SK-N-SH treated with all-trans-retinoic acid at 6 μM for 48 hours (cell line): Measurements from ENCODE around the gene SPATS2L.

Experiments used
- ATAC-seq: fragments of 200-7000 bp; cut with Tn5 transposase; 3 replicates; pipeline ENCODE4 v1.9.1; 2020; ENCODE audit warnings: mild to moderate bottlenecking, moderate library complexity
- ARNTL ChIP-seq: fragments of 450-650 bp; formaldehyde crosslinking; IDR thresholded peaks from 2 replicates; pipeline ENCODE4 v1.5.0; 2020; ENCODE audit warnings: low read depth, mild to moderate bottlenecking, moderate library complexity, borderline replicate concordance
- BACH2 ChIP-seq: fragments of 250-450 bp; sonication (Bioruptor Pico); IDR thresholded peaks from 2 replicates; pipeline ENCODE4 v1.9.0; 2021; ENCODE audit warnings: mild to moderate bottlenecking, borderline replicate concordance
- CREB5 ChIP-seq: fragments of 250-450 bp; sonication (Bioruptor Pico); IDR thresholded peaks from 2 replicates; pipeline ENCODE4 v1.5.1; 2020; ENCODE audit warnings: low read depth, mild to moderate bottlenecking, moderate library complexity
- CSDC2 ChIP-seq: fragments of 250-450 bp; sonication (Bioruptor Pico); IDR thresholded peaks from 2 replicates; pipeline ENCODE4 v1.5.0; 2020; ENCODE audit warnings: mild to moderate bottlenecking, moderate library complexity
- CSRNP3 ChIP-seq: fragments of 250-450 bp; sonication (Bioruptor Pico); IDR thresholded peaks from 2 replicates; pipeline ENCODE4 v1.5.1; 2021; ENCODE audit warnings: mild to moderate bottlenecking, moderate library complexity
- ESRRG ChIP-seq: fragments of 250-450 bp; sonication (Bioruptor Pico); IDR thresholded peaks from 2 replicates; pipeline ENCODE4 v1.6.1; 2021; ENCODE audit warnings: mild to moderate bottlenecking
- ISL1 ChIP-seq: fragments of 250-450 bp; sonication (Bioruptor Pico); IDR thresholded peaks from 2 replicates; pipeline ENCODE4 v2.1.2; 2022; ENCODE audit warnings: mild to moderate bottlenecking, moderate library complexity
- OSR1 ChIP-seq: fragments of 250-450 bp; sonication (Bioruptor Pico); IDR thresholded peaks from 2 replicates; pipeline ENCODE4 v1.8.0; 2022; ENCODE audit warnings: moderate library complexity, mild to moderate bottlenecking, inconsistent platforms
- PATZ1 ChIP-seq: fragments of 250-450 bp; sonication (Bioruptor Pico); IDR thresholded peaks from 2 replicates; pipeline ENCODE4 v1.8.0; 2020; ENCODE audit warnings: mild to moderate bottlenecking, moderate library complexity, borderline replicate concordance
- PPARA ChIP-seq: fragments of 250-450 bp; sonication (Bioruptor Pico); IDR thresholded peaks from 2 replicates; pipeline ENCODE4 v1.5.0; 2020; ENCODE audit warnings: mild to moderate bottlenecking, borderline replicate concordance
- RARB ChIP-seq: fragments of 250-450 bp; sonication (Bioruptor Pico); IDR thresholded peaks from 2 replicates; pipeline ENCODE4 v1.8.0; 2021; ENCODE audit warnings: mild to moderate bottlenecking, moderate library complexity
- SNAI2 ChIP-seq: fragments of 250-450 bp; sonication (Bioruptor Pico); IDR thresholded peaks from 2 replicates; pipeline ENCODE4 v1.5.0; 2020; ENCODE audit warnings: mild to moderate bottlenecking, moderate library complexity
- TCF4 ChIP-seq: fragments of 250-450 bp; sonication (Bioruptor Pico); IDR thresholded peaks from 2 replicates; pipeline ENCODE4 v1.8.0; 2021; ENCODE audit warnings: mild to moderate bottlenecking, moderate library complexity, borderline replicate concordance
- TOX ChIP-seq: fragments of 250-450 bp; sonication (Bioruptor Pico); IDR thresholded peaks from 2 replicates; pipeline ENCODE4 v1.8.0; 2021; ENCODE audit warnings: mild to moderate bottlenecking, moderate library complexity, borderline replicate concordance
- ZC3H10 ChIP-seq: fragments of 250-450 bp; sonication (Bioruptor Pico); IDR thresholded peaks from 2 replicates; pipeline ENCODE4 v1.5.1; 2021; ENCODE audit warnings: mild to moderate bottlenecking, moderate library complexity
- ZFP3 ChIP-seq: fragments of 250-450 bp; sonication (Bioruptor Pico); IDR thresholded peaks from 2 replicates; pipeline ENCODE4 v1.5.0; 2020; ENCODE audit warnings: mild to moderate bottlenecking, moderate library complexity
- ZFP30 ChIP-seq: fragments of 450-650 bp; formaldehyde crosslinking; IDR thresholded peaks from 2 replicates; pipeline ENCODE4 v1.5.0; 2022; ENCODE audit warnings: mild to moderate bottlenecking, moderate library complexity
- ZNF565 ChIP-seq: fragments of 450-650 bp; formaldehyde crosslinking; conservative IDR thresholded peaks from 2 replicates; pipeline ENCODE4 v1.5.0; 2020; ENCODE audit warnings: low read depth, mild to moderate bottlenecking, moderate library complexity
- ZNF8 ChIP-seq: fragments of 450-650 bp; formaldehyde crosslinking; IDR thresholded peaks from 2 replicates; pipeline ENCODE4 v1.5.0; 2020; ENCODE audit warnings: mild to moderate bottlenecking, moderate library complexity
- TF ChIP-seq, protein P1 (sequence below): fragments of 250-450 bp; sonication (Bioruptor Pico); IDR thresholded peaks from 2 replicates; pipeline ENCODE4 v1.5.0; 2020; ENCODE audit warnings: mild to moderate bottlenecking, moderate library complexity
- TF ChIP-seq, protein P2 (sequence below): fragments of 250-450 bp; sonication (Bioruptor Pico); IDR thresholded peaks from 2 replicates; pipeline ENCODE4 v1.8.0; 2021; ENCODE audit warnings: low read depth, mild to moderate bottlenecking, moderate library complexity, borderline replicate concordance

Gene SPATS2L

DNA sequence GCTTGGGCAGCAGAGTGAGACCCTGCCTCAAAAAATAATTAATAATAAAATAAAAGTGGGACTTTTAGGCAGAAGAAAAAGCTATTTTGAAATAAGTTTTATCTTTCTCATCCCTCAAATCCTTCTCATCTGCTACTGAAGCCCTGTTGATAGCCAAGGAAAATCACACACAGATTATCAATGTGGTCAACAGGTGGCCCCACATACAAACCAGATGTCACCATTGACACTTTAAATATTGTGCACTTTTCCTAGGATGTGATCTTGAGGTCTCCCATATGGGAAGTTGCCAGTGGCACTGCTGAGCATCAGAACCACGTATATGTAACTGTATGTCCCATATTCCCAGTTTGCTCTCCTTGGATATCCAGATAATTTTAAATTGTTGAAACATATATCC lies 138.8 kb downstream of the SPATS2L start:
- TF ChIP-seq ISL1 = no peak
- TF ChIP-seq ESRRG (CRISPR knock-in tag) = no peak
- TF ChIP-seq ZFP3 (CRISPR knock-in tag) = no peak
- TF ChIP-seq, protein P1, sequence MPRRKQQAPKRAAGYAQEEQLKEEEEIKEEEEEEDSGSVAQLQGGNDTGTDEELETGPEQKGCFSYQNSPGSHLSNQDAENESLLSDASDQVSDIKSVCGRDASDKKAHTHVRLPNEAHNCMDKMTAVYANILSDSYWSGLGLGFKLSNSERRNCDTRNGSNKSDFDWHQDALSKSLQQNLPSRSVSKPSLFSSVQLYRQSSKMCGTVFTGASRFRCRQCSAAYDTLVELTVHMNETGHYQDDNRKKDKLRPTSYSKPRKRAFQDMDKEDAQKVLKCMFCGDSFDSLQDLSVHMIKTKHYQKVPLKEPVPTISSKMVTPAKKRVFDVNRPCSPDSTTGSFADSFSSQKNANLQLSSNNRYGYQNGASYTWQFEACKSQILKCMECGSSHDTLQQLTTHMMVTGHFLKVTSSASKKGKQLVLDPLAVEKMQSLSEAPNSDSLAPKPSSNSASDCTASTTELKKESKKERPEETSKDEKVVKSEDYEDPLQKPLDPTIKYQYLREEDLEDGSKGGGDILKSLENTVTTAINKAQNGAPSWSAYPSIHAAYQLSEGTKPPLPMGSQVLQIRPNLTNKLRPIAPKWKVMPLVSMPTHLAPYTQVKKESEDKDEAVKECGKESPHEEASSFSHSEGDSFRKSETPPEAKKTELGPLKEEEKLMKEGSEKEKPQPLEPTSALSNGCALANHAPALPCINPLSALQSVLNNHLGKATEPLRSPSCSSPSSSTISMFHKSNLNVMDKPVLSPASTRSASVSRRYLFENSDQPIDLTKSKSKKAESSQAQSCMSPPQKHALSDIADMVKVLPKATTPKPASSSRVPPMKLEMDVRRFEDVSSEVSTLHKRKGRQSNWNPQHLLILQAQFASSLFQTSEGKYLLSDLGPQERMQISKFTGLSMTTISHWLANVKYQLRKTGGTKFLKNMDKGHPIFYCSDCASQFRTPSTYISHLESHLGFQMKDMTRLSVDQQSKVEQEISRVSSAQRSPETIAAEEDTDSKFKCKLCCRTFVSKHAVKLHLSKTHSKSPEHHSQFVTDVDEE (CRISPR knock-in tag) = no peak
- no peak for TF ChIP-seq SNAI2 (CRISPR knock-in tag)
- no peak for ATAC-seq

DNA sequence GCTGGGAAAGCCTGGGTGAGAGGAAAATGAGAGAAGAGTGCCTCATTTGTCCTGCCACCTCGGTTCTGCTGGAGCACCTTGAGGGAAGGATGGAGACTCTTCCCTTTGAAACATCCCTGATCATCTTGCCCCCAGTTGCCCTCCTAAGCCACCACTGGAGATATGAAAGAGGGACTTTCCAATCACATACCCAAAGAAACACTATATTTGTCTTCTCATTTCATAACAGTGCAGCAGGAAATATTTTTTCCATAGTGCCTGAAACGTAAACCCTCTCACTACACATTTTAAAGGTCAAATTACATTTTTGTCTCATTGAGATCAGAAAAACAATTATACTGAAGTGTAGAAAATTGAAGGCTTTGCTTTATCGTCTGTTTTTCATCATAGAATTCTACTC lies 140.1 kb downstream of the SPATS2L start:
- no peak for TF ChIP-seq RARB (CRISPR knock-in tag)
- TF ChIP-seq PATZ1 (CRISPR knock-in tag) = no peak
- TF ChIP-seq, protein P2, sequence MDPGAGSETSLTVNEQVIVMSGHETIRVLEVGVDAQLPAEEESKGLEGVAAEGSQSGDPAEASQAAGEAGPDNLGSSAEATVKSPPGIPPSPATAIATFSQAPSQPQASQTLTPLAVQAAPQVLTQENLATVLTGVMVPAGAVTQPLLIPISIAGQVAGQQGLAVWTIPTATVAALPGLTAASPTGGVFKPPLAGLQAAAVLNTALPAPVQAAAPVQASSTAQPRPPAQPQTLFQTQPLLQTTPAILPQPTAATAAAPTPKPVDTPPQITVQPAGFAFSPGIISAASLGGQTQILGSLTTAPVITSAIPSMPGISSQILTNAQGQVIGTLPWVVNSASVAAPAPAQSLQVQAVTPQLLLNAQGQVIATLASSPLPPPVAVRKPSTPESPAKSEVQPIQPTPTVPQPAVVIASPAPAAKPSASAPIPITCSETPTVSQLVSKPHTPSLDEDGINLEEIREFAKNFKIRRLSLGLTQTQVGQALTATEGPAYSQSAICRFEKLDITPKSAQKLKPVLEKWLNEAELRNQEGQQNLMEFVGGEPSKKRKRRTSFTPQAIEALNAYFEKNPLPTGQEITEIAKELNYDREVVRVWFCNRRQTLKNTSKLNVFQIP (CRISPR knock-in tag) = no peak
- TF ChIP-seq ZFP30 = no peak
- TF ChIP-seq ZC3H10 = no peak
- no peak for TF ChIP-seq TCF4 (CRISPR knock-in tag)
- no peak for TF ChIP-seq OSR1 (CRISPR knock-in tag)
- TF ChIP-seq ZNF565 (CRISPR knock-in tag) = no peak
- TF ChIP-seq CSRNP3 (CRISPR knock-in tag) = no peak
- TF ChIP-seq CSDC2 (CRISPR knock-in tag) = no peak
- no peak for TF ChIP-seq PPARA (CRISPR knock-in tag)
- no peak for TF ChIP-seq SNAI2 (CRISPR knock-in tag)
- TF ChIP-seq TOX (CRISPR knock-in tag) = no peak
- no peak for TF ChIP-seq CREB5
- TF ChIP-seq ZNF8 (CRISPR knock-in tag) = no peak
- TF ChIP-seq ZFP3 (CRISPR knock-in tag) = no peak
- no peak for TF ChIP-seq BACH2
- no peak for TF ChIP-seq ESRRG (CRISPR knock-in tag)
- no peak for ATAC-seq

DNA sequence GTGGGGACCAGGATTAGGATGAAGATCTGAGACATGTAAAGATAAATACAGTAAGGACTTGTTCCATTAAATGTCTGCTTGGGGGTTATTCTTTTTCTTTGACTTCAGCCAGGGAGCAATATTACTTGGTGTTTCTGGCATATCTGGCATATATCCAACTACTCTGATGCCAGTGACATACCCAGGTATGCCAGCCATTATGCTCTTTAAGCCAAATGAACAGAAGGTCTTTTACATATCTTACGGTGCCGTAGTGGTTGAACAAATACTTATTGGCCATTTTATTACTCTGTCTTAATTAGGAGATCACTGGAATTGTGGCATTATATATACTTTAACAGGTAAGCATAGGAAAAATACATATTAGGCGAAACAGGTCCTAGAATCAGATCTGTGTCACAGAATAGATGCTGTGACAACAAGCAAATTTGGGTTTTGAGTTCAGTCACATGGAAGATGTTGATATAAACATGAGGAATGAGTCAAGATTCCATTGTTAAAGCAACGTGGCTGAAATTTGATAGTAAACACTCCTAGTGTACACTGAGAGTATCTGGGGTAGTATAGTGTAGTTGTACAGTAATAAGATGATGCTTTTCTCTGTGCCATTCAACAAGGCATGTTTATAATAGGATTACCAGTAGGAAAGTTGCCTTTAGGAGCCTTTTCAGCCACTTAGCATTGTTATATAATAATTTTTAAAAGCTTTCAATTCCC lies 140.8 kb downstream of the SPATS2L start:
- TF ChIP-seq ARNTL (no peak), CSDC2 (CRISPR knock-in tag) (no peak), OSR1 (CRISPR knock-in tag) (no peak)
- TF ChIP-seq, protein P1 (CRISPR knock-in tag) = no peak
- peak; percentile 53 for ATAC-seq
